GM21717 (cell line): ENCODE data around the gene PRLR.

Experiments
- ATAC-seq: cut with Tn5 transposase; IDR thresholded peaks from one replicate; pipeline ENCODE4 v1.9.1; 2021; ENCODE audit warnings: mild to moderate bottlenecking, moderate library complexity; ENCODE audit not compliant: unreplicated experiment

Gene PRLR

DNA sequence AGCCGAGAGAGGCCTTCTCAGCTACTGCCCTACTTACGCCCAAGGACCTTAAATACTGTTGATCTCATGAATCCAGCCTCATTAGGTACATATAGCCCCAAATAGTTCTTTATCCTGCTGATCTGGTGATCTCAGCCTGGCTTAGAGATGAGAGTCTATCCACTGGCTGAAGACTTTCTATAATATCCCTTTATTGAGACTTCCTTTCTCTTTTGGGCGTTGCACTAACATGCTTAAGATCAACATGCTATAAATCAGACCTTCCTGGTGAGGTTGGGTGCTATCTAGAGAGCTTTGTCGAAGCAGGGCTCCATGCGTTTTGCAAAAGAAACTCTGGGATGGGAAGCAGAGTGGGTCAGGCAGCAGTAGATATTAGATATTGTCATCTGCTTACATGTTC lies 138.6 kb downstream of the PRLR start:
- no peak for ATAC-seq

DNA sequence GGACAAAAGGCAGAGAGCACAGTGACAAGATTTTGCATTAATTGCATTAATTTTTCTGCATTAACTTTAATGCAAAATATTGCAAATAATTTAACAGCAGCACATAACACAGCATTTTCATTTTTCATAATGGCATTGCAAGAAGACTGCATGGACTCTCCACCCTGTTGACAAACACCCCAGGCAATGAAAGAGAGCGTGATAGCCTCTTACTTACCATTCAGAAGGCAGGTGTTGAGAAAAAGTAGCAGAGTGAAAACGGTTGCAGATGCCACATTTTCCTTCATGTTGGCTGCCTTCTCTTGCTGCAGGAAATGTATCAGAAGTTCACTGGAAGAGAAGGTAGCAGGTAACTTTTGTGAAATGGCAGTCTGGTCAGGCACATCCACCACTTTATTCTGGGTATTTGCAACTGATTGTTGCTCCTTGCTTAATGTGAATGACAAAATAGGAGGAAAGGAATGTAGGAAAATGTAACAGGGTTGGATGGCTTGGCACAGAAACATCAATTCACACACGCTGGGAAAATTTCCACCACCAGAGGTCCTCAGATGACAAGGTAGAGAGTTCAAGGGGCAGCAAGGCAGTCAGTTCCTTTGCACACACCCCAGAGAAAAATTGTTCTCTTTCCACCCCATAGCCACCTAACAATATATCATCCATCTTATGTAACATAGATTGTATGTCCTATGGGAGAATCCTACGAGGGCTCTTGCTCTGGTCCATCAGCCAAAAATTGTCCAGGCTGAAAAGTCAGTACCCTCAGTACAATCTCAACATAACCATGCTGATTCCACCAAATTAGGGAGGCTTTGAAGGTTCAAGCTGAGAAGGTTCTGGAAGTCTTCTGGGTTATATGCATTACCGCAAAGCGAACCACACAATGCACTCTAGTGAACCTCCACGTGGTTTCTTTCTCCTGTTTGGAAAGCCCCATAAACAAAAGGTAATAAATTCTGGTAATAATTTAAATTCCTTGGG lies 140.7 kb downstream of the PRLR start:
- ATAC-seq: no peak

DNA sequence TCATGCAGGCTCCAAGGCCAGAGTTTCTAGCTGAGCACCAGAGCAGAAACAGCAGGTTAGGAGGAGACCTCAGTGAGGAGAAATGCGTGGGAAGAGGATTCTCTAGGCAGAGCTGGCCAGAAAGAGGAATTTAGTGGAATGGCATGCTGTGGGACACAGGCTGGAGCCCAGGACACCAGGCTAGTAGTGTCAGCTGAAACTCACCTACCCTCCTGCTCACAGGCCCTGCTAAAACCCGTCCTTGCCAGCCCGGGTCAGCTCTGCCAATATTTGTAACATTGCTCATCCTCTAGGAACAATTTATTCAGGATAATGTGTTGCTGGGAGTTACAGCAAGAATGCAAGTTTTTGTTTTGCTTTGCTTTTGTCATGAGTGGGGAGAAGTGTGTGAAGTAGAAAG lies 142.3 kb downstream of the PRLR start:
- no peak for ATAC-seq

DNA sequence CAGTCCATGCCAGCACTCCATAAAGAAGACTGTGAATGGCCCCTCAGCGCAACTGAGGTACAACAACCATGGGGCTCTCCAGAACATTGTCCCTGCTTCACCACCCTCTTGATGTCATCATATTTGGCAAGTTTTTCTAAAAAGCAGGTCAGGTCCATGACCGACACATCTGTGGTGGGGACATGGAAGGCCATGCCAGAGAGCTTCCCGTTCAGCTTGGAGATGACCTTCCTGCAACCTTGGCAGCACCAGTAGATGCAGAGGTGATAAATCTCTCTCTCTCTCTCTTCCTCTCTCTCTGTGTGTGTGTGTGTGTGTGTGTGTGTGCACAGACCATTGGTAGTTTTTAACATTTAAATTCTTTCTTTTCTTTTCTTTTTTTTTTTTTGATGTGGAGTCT lies 147.1 kb downstream of the PRLR start:
- no peak for ATAC-seq

DNA sequence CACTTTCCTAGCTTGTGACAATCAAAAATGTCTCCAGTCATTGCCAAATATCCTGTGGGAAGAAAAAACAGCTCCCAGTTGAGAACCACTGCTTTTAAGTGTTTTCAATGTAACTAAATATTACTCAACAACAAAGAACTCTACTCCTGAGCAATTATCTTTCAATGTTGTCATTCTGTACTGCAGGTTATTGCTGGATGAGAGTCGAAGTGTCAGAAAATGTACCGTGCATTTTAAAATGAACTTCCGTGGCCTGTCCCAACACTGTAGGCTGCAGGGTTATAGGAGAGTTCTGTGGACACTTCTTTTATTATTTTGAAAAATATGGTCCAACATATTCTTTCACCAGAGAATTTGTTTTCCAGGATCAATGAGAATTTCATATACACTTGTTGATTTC lies 147.8 kb downstream of the PRLR start:
- ATAC-seq: no peak

DNA sequence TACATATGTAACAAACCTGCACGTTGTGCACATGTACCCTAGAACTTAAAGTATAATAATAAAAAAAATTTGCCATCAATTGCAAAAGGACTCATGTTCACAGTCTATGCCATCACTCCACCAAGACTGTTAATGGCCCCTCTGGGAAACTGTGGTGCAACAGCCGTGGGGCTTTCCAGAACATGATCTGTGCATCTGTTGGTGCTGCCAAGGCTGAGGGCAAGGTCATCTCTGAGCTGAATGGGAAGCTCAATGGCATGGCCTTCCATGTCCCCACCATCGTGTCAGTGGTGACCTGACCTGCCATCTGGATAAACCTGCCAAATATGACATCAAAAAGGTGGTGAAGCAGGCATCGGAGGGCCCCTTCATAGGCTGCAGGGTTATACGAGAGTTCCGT lies 149.2 kb downstream of the PRLR start:
- ATAC-seq: no peak

DNA sequence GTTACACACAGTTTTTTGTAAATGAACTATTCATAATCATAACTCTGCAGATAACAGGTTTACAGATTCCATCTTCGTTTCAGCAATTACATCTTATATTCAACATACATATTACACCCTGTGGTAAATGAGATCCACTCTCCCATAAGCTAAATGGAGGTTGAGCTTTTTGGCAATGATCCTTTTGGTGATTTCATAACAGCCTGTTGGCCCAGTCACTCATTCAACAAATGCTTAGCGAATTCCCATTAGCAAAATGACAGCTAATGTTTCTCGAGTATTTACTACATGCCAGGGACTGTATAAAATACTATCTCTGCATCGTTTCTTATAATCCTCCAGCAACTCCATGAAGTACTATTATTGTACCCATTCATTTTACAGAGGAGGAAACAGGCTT lies 157.1 kb downstream of the PRLR start:
- ATAC-seq: no peak

DNA sequence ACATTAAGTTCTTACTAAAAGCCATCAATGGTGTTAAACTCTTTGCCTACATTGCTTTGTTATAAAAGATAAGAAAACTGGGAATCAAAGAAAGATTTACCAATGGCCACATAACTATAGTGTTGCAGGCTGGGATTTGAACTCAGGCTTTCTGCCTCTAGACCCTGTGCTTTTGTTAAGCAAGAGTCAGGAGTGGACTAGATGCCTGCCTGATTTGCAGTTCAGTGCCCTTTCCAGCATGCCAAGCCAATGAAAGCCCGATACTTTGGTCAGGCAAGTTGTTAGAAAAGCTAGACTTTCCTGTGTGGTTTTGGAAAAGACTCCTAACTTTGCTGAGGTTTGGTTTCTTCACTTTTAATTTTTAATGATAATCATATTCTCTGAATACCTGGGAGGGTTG lies 161.1 kb downstream of the PRLR start:
- no peak for ATAC-seq

DNA sequence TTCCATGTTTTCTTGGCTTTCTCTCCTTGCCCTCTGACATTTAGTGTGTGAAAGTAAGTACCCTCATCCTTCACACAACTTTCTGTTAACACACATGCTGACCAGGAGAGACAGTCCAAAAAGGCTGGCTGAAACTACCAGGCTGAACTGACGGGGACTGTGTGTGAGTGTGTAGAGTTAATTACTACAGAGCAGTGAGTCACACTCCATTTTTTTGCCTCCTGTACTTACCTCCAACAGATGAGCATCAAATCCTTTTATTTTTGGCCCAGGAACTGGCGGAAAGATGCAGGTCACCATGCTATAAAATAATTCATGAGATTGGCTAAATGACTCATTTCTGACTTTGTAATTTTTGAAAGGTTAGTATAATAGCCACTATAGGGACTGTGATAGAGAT lies 162.3 kb downstream of the PRLR start:
- ATAC-seq: no peak

DNA sequence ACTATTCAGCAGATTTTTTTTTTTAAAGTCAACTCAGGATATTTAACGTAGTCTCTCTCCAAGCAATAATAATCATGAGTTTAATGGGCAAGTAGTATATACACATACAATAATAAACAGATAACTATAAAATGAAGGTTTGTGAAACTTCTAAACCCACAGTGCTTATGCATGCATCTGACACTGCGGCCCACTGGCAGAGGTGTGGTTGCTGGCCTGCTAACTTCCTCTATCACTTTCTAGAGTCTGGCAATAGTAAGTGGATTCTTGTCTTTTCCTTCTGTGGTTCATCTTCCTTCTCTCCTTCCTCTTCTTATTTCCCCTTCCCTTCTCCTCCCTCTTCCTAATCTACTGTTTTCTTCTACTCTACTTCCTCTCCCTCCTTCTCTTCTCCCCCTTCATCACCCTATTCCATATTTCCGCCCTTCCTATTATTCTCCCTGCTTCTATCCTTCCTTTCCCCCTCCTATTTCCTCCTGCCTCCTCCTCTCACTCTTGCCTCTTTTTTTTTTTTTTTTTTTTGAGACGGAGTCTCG lies 164.0 kb downstream of the PRLR start:
- peak; percentile 66 for ATAC-seq

DNA sequence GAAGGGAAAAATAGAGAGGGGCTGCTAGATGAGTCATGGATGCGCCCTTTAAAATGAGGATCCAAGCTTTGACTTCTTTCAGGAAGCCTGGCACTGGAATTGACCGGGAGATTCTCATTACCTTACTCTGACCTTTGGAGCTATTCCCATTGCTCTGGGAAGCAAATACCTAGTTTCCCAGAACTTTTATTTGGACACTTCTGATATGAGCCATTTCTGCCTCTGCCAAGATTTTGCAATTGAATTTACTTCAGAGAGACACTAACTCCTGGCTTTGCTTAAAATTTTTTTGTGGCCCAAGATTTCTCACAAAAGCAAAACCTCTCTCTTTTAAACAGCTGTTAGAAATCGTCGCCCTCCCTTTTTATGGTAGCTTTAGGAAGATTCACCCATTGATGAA lies 166.9 kb downstream of the PRLR start:
- ATAC-seq: no peak

DNA sequence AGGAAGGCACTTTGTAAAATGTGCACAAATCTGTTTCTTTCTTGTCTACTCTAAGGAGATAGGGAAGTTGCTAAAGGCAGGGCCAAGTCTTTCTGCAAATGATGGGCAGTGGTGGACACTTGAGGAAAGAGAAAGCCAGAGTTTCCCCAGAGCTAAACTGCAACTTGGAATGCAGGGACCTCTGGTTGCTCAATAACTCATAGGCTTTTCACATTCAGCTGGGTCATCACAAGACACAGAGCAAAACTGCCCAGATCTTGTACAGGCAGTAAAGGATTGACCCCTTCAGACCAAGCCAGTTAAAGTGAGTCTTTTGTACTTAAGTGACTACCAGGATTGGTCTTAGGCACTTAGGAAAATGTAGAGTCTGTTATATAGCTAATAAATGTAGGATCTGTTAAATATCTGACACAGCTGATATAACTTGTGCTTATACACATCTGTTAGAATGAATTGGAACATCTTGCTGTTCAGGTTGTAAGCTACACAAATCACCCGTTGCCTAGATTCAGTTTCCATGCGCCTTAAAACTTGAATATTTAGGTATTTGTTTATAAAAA lies 169.0 kb downstream of the PRLR start:
- ATAC-seq: no peak

DNA sequence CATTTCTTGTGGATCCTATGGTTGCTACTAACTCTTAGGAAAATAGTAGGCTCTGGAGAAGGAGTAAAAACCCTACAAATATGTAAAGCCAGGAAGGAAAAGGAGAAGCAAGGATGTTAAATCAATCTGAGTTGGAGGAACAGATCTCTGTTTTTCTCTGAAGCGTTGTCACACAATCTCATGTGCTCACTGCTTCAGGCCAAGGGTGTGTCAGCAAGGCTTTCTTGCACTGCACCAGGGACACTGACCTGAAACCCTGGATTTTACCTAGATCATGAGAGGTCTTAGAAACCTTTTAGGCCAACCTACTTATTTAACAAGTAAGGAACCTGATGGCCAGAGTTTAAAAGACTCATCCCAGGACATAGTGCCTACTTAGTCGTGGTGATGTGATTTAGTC lies 170.1 kb downstream of the PRLR start:
- no peak for ATAC-seq

DNA sequence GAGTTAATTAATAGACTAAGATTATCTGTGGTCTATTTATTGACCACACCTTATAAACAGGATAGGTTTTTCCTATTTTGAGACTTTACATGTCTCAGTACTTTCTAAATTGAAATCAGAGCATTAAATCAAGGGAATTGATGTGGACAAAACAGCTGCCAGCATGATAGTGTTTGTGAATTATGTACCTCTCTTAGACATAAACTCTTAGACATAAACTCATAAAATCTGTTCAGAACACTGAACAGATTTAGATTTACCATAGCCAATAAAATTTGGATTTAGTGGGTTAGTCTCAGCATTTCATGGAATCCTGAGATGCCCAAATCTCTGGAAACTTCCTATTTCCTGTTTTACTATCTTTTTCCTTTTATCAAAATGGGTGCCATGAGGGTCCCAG lies 171.0 kb downstream of the PRLR start:
- ATAC-seq: no peak

DNA sequence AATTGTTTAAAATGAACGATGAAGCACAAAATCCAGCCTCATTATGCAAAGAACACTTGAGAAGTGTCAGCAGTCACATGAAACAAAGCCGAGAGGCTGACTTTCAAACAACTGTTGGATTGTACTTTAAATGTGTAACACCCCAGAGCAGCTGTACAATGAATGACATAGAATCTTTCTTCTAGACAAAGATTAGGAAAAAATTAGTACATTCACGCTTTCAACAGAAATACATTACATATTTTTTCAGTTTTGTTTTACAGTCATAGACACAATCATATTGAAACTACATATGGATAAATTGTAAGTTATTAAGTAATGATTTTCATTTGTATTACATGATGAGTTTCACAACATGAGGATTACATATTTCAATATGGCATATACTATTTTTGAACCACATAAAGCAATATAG lies 171.9 kb downstream of the PRLR start:
- peak; percentile 82 for ATAC-seq

DNA sequence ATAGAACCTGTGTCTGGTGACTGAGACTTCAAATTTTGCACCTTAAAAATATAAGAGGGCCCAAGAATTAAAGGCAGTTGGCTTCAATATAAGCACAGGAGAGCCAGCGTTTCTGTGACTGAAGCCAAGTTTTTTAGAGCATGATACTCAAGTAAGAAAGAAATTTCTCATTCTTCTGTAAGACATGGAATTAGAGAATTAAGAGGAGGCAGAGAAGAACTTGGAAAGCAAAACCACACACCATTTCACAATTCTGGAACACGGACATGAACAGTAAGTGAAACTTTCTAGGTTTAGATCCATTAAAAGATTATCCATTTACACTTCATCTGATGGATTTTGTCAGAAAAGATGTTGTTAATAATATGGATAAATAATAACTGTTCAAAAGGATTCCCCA lies 173.6 kb downstream of the PRLR start:
- ATAC-seq: no peak

DNA sequence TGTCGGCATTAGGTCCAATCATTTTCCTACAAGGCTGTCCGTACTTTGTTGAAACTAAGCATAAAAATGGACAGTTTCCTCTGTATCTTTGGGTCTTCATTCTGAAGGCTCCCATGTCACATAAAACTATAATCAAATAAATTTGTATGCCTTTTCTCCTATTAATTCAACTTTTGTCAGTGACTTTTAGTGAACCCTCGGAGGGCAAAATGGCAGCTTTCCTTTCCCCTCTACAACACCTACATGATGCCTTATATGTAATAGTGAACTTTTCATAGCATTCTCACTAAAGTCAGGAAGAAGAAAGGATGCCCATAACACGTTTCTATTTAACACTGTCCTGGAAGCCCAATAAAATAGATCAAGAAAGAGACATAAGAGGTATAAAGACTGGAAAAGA lies 177.4 kb downstream of the PRLR start:
- ATAC-seq: no peak

DNA sequence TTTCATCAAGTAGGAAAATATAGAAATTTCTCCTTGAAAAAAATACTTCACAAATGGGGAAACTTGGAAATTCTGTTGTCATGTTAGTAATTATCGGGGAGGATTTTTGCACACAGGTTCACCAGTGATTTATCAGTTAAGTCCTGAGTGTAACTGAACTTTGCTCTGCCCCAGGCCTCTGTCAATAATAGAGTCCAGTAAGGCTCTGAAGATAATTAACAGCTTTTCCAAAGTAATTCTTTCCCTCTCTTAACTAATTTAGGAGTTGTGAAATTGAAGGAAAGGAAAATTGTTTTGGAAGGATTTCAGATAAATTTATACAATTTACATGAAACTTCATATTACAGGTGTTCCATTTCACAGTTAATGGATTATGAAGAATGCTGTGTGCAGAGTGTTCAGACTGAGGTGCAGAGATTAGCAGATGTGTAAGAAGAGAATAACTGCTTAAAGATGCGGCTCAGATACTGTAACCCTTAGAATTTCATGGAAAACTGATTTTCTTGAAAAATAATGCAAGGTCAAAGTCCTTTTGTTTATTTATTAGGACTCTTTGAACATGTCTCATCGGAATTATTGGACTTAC lies 179.7 kb downstream of the PRLR start:
- ATAC-seq: no peak

DNA sequence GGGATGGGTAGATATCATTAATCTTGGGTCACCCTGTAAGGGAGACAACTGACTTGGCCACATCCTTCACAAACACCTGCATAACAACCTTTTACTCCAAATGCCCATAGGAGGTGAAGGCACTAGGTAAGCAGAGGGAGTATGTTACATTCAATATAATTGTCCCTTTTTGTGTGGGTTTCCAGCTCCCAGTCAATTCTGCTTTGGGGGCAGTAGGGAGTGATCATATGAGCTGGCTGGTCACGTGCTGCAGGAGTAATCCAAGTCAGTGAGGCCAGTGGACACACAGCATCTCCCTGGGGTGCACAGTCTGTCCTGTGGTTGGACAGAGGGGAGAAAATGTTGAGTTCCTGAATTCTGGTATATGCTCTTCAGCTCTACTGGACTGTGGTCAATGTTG lies 181.4 kb downstream of the PRLR start:
- no peak for ATAC-seq

DNA sequence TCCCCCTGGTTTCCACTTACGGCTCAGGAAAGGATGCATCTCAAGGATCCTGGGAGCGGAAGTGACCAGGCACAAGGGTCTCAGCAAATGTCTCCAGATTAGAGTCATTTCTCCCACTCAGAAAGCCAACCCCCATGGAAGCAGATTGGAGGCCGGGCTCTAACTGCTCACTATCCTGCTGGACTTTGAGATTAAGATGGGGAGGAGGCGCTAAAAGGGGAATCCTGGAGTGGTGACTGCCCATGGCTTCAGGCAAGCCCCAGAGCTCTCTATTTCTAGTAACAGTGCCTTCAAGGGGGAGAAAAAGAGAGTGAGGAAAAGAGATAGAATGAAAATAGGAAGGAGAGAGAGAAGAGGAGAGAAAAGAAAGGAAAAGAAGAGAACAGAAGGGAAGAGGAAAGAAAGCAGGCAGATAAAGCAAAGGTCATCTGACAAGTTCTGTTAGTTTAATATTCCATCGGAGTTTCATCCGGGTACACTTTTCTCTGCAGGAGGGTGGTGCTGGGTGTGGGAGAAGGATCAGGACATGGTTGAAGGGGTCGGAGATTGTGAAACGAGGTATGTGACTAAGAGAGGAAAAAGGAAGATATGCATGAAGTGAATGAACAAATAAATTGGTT lies 182.4 kb downstream of the PRLR start, which contains the start of gene AGXT2:
Gene AGXT2 (minus strand): TSS at position 165 of the 620 bp plus-strand sequence. CDS start 57 bp downstream, at position 108.
- no peak for ATAC-seq

DNA sequence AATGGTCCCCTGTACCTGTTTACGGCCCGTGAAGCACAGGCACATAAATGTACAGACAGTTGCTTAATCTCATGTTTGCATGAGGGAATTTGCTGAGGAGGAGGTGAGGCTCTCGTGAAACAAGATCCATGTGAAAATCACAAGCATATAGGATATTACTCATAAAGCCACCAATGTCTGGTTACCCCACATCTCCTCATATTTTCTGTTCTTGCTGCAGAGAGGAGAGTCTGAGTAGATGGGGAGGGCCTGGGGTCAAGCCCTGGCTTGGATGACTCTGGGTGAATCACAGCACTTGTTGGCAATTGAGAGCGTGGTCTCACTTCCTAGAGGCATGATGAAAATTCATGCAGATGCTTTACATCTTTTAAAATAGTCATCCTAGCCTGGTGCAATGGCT lies 183.5 kb downstream of the PRLR start:
- ATAC-seq: no peak
